ENCODE measurements around the gene TMEM163.
"Not testable (repeated sequence)": the region's sequence is repeated elsewhere in the genome, so short reads cannot be mapped to it uniquely, and the experiment has no call there.

TMEM163 gene

GRCh38 chr2:134660626-134661402, 58.0 kb downstream of the TMEM163 start:
- Mint-ChIP-seq H3K27me3 (peaks cover 0 to 9% of the 10 kb centered on the region in 2 donors), H3K9me3 (no peaks in the 10 kb centered on the region), H3K4me1 (ENCODE audit: low read depth in 2 of 2) (peaks cover 26 to 52% of the 10 kb centered on the region in 2 donors), H3K36me3 (ENCODE audit: insufficient read depth) (peaks cover 4% of the 10 kb centered on the region), H3K27ac (no peak overlapping the region), H3K4me3 (peak overlapping the region in 1 of 2 donors; percentile 30)
- ATAC-seq (replicated peaks): no peak
- no peak for DNase-seq

- ATAC-seq (replicated peaks) (no peak), DNase-seq (no peak)
- Mint-ChIP-seq H3K36me3 (ENCODE audit: insufficient read depth) (peaks cover 4% of the 10 kb centered on the region), H3K27me3 (peaks cover 0 to 9% of the 10 kb centered on the region in 2 donors), H3K27ac (no peak overlapping the region), H3K9me3 (no peaks in the 10 kb centered on the region), H3K4me3 (peak overlapping the region; percentile 0 to 30), H3K4me1 (ENCODE audit: low read depth in 2 of 2) (peaks cover 20 to 41% of the 10 kb centered on the region in 2 donors)
Measured at GRCh38 chr2:134659724-134660123, 59.1 kb downstream of the TMEM163 start.

GRCh38 chr2:134657650-134658250, 61.0 kb downstream of the TMEM163 start:
- peak in 2 of 3 experiments; percentile 23 to 31 for DNase-seq

DNA sequence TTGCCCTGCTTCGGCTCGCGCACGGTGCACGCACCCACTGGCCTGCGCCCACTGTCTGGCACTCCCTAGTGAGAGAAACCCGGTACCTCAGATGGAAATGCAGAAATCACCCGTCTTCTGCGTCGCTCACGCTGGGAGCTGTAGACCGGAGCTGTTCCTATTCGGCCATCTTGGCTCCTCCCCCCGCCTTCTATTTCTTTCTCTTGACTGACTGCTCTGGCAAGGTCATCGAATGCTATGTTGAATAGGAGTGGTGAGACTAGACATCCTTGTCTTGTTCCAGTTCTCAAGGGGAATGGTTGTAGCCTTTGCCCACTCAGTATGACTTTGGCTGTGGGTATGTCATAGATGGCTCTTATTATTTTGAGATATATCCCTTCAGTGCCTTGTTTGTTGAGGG, 62.4 kb downstream of the TMEM163 start:
- H3K4me1 Mint-ChIP-seq (ENCODE audit: low read depth in 2 of 2): peaks cover 20 to 26% of the 10 kb centered on the region in 2 donors
- H3K27me3 Mint-ChIP-seq; DNase-seq; H3K9me3 Mint-ChIP-seq; ATAC-seq (replicated peaks); H3K36me3 Mint-ChIP-seq (ENCODE audit: insufficient read depth): not testable (repeated sequence)
- peak overlapping the region in 1 of 2 donors; percentile 54 for H3K4me3 Mint-ChIP-seq
- peak overlapping the region in 1 of 2 donors; percentile 20 for H3K27ac Mint-ChIP-seq

More at GRCh38 chr2:134657650-134658250, 61.0 kb downstream of the TMEM163 start:
- ATAC-seq (replicated peaks): peak; percentile 31
- H3K27ac Mint-ChIP-seq: peak overlapping the region in 1 of 2 donors; percentile 59
- peaks cover 0 to 9% of the 10 kb centered on the region in 2 donors for H3K27me3 Mint-ChIP-seq
- H3K4me3 Mint-ChIP-seq: no peak overlapping the region
- H3K36me3 Mint-ChIP-seq (ENCODE audit: insufficient read depth): peaks cover 4% of the 10 kb centered on the region
- H3K9me3 Mint-ChIP-seq: no peaks in the 10 kb centered on the region
- peaks cover 20 to 26% of the 10 kb centered on the region in 2 donors for H3K4me1 Mint-ChIP-seq (ENCODE audit: low read depth in 2 of 2)

- Mint-ChIP-seq H3K9me3 (no peaks in the 10 kb centered on the region), H3K36me3 (ENCODE audit: insufficient read depth) (no peaks in the 10 kb centered on the region), H3K27me3 (peaks cover 0 to 5% of the 10 kb centered on the region in 2 donors), H3K4me3 (no peak overlapping the region), H3K27ac (no peak overlapping the region), H3K4me1 (ENCODE audit: low read depth in 2 of 2) (no peaks in the 10 kb centered on the region)
- ATAC-seq (replicated peaks) (no peak), DNase-seq (no peak)
Measured at GRCh38 chr2:134648586-134648985, 70.2 kb downstream of the TMEM163 start.

DNA sequence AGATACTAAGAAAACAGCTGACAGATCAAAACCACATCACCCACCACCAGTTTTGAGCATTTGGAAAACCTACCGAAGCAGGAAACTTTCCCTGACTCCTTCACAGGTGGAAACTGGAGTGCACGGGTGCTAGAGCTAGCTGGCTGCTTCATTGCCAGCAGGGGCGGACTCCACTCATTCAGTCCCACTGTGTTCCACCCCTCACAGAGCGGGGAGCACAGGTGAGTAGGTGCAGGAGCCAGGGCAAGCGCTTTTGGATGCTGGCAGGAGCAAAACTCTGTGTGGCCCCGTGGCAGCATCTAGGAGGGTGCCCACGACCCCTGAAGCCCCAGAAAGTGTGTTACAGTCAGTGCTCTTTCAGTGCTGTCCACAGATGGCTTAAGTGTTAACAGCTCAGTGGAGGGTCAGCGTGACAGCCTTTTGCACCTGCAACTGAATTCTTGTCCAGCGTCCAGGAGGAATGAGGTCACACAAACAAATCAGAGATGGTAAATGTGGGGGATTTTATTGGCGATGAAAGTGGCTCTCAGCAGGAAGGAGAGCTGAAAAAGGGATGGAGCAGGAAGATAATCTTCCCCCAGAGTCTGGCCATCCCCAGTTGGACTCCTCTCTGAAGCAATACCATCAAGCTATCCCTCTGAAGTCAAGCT, 71.1 kb downstream of the TMEM163 start:
- no peak for ATAC-seq (replicated peaks)
- H3K36me3 Mint-ChIP-seq (ENCODE audit: insufficient read depth): no peaks in the 10 kb centered on the region
- no peak for DNase-seq
- H3K4me1 Mint-ChIP-seq (ENCODE audit: low read depth in 2 of 2): no peaks in the 10 kb centered on the region
- peaks cover 0 to 5% of the 10 kb centered on the region in 2 donors for H3K27me3 Mint-ChIP-seq
- H3K27ac Mint-ChIP-seq: no peak overlapping the region
- no peak overlapping the region for H3K4me3 Mint-ChIP-seq
- H3K9me3 Mint-ChIP-seq: no peaks in the 10 kb centered on the region

GRCh38 chr2:134642938-134643337, 75.9 kb downstream of the TMEM163 start:
- no peaks in the 10 kb centered on the region for H3K9me3 Mint-ChIP-seq
- peaks cover 0 to 7% of the 10 kb centered on the region in 2 donors for H3K27me3 Mint-ChIP-seq
- H3K27ac Mint-ChIP-seq: no peak overlapping the region
- ATAC-seq (replicated peaks): no peak
- DNase-seq: no peak
- no peaks in the 10 kb centered on the region for H3K36me3 Mint-ChIP-seq (ENCODE audit: insufficient read depth)
- H3K4me3 Mint-ChIP-seq: no peak overlapping the region
- peaks cover 0 to 4% of the 10 kb centered on the region in 2 donors for H3K4me1 Mint-ChIP-seq (ENCODE audit: low read depth in 2 of 2)

DNA sequence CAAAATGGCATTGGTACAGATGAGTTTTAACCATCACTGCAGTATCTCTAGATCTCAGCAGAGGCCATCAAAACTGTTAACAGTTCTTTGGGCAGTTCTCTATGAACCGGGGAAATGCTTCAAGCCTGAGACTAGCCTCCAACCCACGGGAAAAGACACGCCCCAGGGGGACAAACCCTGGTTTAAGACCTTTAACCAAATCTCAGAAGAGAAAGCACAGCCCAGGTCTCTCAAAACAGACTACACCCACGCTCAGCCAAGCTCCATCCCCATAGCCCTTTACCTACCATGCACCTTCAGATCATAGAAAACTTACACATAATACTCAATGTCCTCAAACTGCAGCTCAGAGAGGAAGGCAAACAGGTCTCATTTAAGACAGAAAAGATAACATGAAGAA, 78.3 kb downstream of the TMEM163 start:
- Mint-ChIP-seq H3K4me1 (ENCODE audit: low read depth in 2 of 2) (peaks cover 0 to 4% of the 10 kb centered on the region in 2 donors), H3K27ac (no peak overlapping the region), H3K36me3 (ENCODE audit: insufficient read depth) (no peaks in the 10 kb centered on the region), H3K9me3 (no peaks in the 10 kb centered on the region), H3K4me3 (no peak overlapping the region), H3K27me3 (peaks cover 3 to 10% of the 10 kb centered on the region in 2 donors)
- ATAC-seq (replicated peaks) (no peak), DNase-seq (no peak)

GRCh38 chr2:134639265-134639664, 79.5 kb downstream of the TMEM163 start:
- Mint-ChIP-seq H3K36me3 (ENCODE audit: insufficient read depth) (no peaks in the 10 kb centered on the region), H3K27ac (no peak overlapping the region), H3K4me3 (no peak overlapping the region), H3K27me3 (peaks cover 8 to 13% of the 10 kb centered on the region in 2 donors), H3K4me1 (ENCODE audit: low read depth in 2 of 2) (peaks cover 2 to 5% of the 10 kb centered on the region in 2 donors), H3K9me3 (no peaks in the 10 kb centered on the region)
- ATAC-seq (replicated peaks) (no peak), DNase-seq (no peak)

- peaks cover 8 to 13% of the 10 kb centered on the region in 2 donors for H3K27me3 Mint-ChIP-seq
- no peaks in the 10 kb centered on the region for H3K9me3 Mint-ChIP-seq
- H3K36me3 Mint-ChIP-seq (ENCODE audit: insufficient read depth): no peaks in the 10 kb centered on the region
- H3K27ac Mint-ChIP-seq: no peak overlapping the region
- H3K4me3 Mint-ChIP-seq: no peak overlapping the region
- DNase-seq (no peak), ATAC-seq (replicated peaks) (no peak)
- peaks cover 7 to 9% of the 10 kb centered on the region in 2 donors for H3K4me1 Mint-ChIP-seq (ENCODE audit: low read depth in 2 of 2)
Measured at GRCh38 chr2:134636714-134637113, 82.1 kb downstream of the TMEM163 start.

- H3K27me3 Mint-ChIP-seq: peaks cover 8 to 13% of the 10 kb centered on the region in 2 donors
- peak overlapping the region in 1 of 2 donors; percentile 71 for H3K27ac Mint-ChIP-seq
Measured at GRCh38 chr2:134634054-134634753, 84.6 kb downstream of the TMEM163 start.

GRCh38 chr2:134630504-134631159, 88.2 kb downstream of the TMEM163 start:
- H3K27me3 Mint-ChIP-seq: peaks cover 5 to 7% of the 10 kb centered on the region in 2 donors
- no peaks in the 10 kb centered on the region for H3K36me3 Mint-ChIP-seq (ENCODE audit: insufficient read depth)
- ATAC-seq (replicated peaks) (no peak), DNase-seq (no peak)
- peaks cover 6 to 7% of the 10 kb centered on the region in 2 donors for H3K4me1 Mint-ChIP-seq (ENCODE audit: low read depth in 2 of 2)
- H3K27ac Mint-ChIP-seq: no peak overlapping the region
- H3K9me3 Mint-ChIP-seq: no peaks in the 10 kb centered on the region
- no peak overlapping the region for H3K4me3 Mint-ChIP-seq

More at GRCh38 chr2:134634054-134634753, 84.6 kb downstream of the TMEM163 start:
- DNase-seq (no peak), ATAC-seq (replicated peaks) (no peak)
- no peak overlapping the region for H3K4me3 Mint-ChIP-seq
- no peaks in the 10 kb centered on the region for H3K9me3 Mint-ChIP-seq
- H3K36me3 Mint-ChIP-seq (ENCODE audit: insufficient read depth): no peaks in the 10 kb centered on the region
- H3K4me1 Mint-ChIP-seq (ENCODE audit: low read depth in 2 of 2): peaks cover 6 to 7% of the 10 kb centered on the region in 2 donors

DNA sequence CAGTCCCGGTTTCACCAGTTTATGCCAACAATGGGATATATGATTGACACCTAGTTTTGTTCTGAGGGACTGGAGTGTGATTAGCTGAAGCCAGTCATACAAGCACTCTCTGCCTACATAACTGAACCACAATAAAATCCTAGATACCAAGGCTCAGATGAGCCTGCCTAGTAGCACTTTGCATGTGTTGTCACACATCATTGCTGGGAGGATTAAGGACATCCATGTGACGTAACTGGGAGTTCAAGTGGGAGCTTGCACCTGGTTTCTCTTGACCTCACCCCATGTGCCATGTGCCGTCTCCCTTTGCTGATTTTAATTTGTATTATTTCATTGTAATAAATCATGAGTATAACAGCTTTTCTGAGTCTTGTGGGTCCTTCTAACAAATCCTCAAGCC, 90.3 kb downstream of the TMEM163 start:
- no peaks in the 10 kb centered on the region for H3K4me1 Mint-ChIP-seq (ENCODE audit: low read depth in 2 of 2)
- H3K36me3 Mint-ChIP-seq (ENCODE audit: insufficient read depth): no peaks in the 10 kb centered on the region
- no peaks in the 10 kb centered on the region for H3K9me3 Mint-ChIP-seq
- H3K27me3 Mint-ChIP-seq: no peaks in the 10 kb centered on the region
- H3K4me3 Mint-ChIP-seq: no peak overlapping the region
- DNase-seq (no peak), ATAC-seq (replicated peaks) (no peak)
- no peak overlapping the region for H3K27ac Mint-ChIP-seq

Data from effector memory CD8-positive, alpha-beta T cell (primary cell).